Progenitor cell of endocrine pancreas (in vitro differentiated cells): ENCODE results near the gene LCOR. TPM values are rescaled to one million over a fixed set of nuclear protein-coding genes. Genes with fewer than 3 reads are reported as not detected.

ENCODE experiments used
- DNase-seq: peaks from one replicate; pipeline ENCODE4 v3.0.0; 2021; ENCODE audit warnings: low spot score; ENCODE audit not compliant: unreplicated experiment
- H3K27ac Mint-ChIP-seq: 2 replicates; pipeline ENCODE4 v1.8.0; 2021; ENCODE audit warnings: mild to moderate bottlenecking, moderate library complexity, mixed read lengths
- H3K27me3 Mint-ChIP-seq: 2 replicates; pipeline ENCODE4 v1.8.0; 2021; ENCODE audit warnings: mixed read lengths
- H3K36me3 Mint-ChIP-seq: 2 replicates; pipeline ENCODE4 v1.8.0; 2022; ENCODE audit warnings: mixed read lengths; ENCODE audit not compliant: insufficient read depth
- H3K4me1 Mint-ChIP-seq: 2 replicates; pipeline ENCODE4 v1.8.0; 2021; ENCODE audit warnings: low read depth, mixed read lengths
- H3K4me3 Mint-ChIP-seq: 2 replicates; pipeline ENCODE4 v1.8.0; 2021; ENCODE audit warnings: low read depth, mild to moderate bottlenecking, moderate library complexity, mixed read lengths
- H3K9me3 Mint-ChIP-seq: 2 replicates; pipeline ENCODE4 v1.8.0; 2021; ENCODE audit warnings: low read depth, mixed read lengths
- CTCF ChIP-seq: fragments of 200-600 bp; sonication (generic); IDR thresholded peaks from one replicate; pipeline ENCODE4 v1.5.0; 2021; ENCODE audit warnings: antibody characterized with exemption, mild to moderate bottlenecking; ENCODE audit not compliant: unreplicated experiment
- total RNA-seq: library from RNA; stranded (reverse); gene quantifications from 2 replicates; pipeline ENCODE4 v1.2.1, GENCODE V29; 2021

LCOR gene
- total RNA-seq, 1 donor from 2014 or later, result 88.6 TPM

GRCh38 chr10:96999337-96999736 lies 167.2 kb downstream of the LCOR start:
- H3K4me3 Mint-ChIP-seq, result no peak overlapping the region
- DNase-seq, result no peak
- H3K9me3 Mint-ChIP-seq, result no peaks in the 10 kb centered on the region
- H3K4me1 Mint-ChIP-seq, result peaks cover 3% of the 10 kb centered on the region
- no peak for TF ChIP-seq CTCF
- H3K27me3 Mint-ChIP-seq, result no peaks in the 10 kb centered on the region
- no peak overlapping the region for H3K27ac Mint-ChIP-seq
- H3K36me3 Mint-ChIP-seq, result no peaks in the 10 kb centered on the region

DNA sequence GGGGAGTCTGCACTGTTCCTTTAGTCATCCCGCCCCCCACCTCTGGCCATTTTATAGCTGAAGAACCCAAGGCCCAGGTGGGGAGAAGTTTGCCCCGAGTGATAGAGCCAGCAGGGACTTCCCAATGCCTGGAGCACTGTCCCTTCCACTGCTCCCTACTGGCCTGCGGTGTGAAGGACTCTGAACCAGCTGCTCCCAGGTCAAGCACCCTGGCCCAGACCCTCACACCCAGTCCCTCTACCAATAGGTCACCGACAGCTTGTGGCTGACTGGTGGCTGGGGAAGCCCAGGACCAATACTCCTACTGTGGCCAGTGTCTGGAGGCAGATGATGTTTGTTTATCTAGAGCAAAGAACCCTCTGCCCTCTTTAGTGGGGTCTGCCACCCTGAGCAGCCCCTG lies 167.9 kb downstream of the LCOR start:
- no peak overlapping the region for H3K27ac Mint-ChIP-seq
- TF ChIP-seq CTCF, result no peak

GRCh38 chr10:97000487-97001182 lies 168.5 kb downstream of the LCOR start:
- peaks cover 2% of the 10 kb centered on the region for H3K4me1 Mint-ChIP-seq
- DNase-seq, result no peak
- peak; percentile 9 for TF ChIP-seq CTCF
- no peaks in the 10 kb centered on the region for H3K9me3 Mint-ChIP-seq
- peaks cover 2% of the 10 kb centered on the region for H3K36me3 Mint-ChIP-seq
- no peak overlapping the region for H3K4me3 Mint-ChIP-seq
- H3K27ac Mint-ChIP-seq, result no peak overlapping the region
- H3K27me3 Mint-ChIP-seq, result no peaks in the 10 kb centered on the region

More for the DNA sequence above, 167.9 kb downstream of the LCOR start:
- H3K4me1 Mint-ChIP-seq, result peaks cover 3% of the 10 kb centered on the region
- no peak for DNase-seq
- H3K36me3 Mint-ChIP-seq, result no peaks in the 10 kb centered on the region
- H3K4me3 Mint-ChIP-seq, result no peak overlapping the region
- H3K9me3 Mint-ChIP-seq, result no peaks in the 10 kb centered on the region
- H3K27me3 Mint-ChIP-seq, result no peaks in the 10 kb centered on the region

GRCh38 chr10:97001183-97001991 lies 169.3 kb downstream of the LCOR start:
- Mint-ChIP-seq H3K4me1 (no peaks in the 10 kb centered on the region), H3K27me3 (no peaks in the 10 kb centered on the region), H3K4me3 (no peak overlapping the region), H3K27ac (no peak overlapping the region), H3K9me3 (no peaks in the 10 kb centered on the region), H3K36me3 (peaks cover 2% of the 10 kb centered on the region)
- no peak for DNase-seq
- no peak for TF ChIP-seq CTCF

- Mint-ChIP-seq H3K4me1 (no peaks in the 10 kb centered on the region), H3K27ac (peak overlapping the region; percentile 33), H3K36me3 (peaks cover 7% of the 10 kb centered on the region), H3K9me3 (peaks cover 10% of the 10 kb centered on the region), H3K27me3 (no peaks in the 10 kb centered on the region), H3K4me3 (no peak overlapping the region)
- TF ChIP-seq CTCF, result no peak
- DNase-seq, result no peak
Measured at GRCh38 chr10:97002670-97003069, 170.6 kb downstream of the LCOR start.
